ENCODE results near the gene WDR62. TPM values are rescaled to one million over a fixed set of nuclear protein-coding genes. Genes with fewer than 3 reads are reported as not detected.
A peak's percentile ranks its signal among the peaks of the same experiment; 100 is the strongest.

WDR62 gene
- total RNA-seq, 1 donor from 2014 or later: 2.4 TPM

DNA sequence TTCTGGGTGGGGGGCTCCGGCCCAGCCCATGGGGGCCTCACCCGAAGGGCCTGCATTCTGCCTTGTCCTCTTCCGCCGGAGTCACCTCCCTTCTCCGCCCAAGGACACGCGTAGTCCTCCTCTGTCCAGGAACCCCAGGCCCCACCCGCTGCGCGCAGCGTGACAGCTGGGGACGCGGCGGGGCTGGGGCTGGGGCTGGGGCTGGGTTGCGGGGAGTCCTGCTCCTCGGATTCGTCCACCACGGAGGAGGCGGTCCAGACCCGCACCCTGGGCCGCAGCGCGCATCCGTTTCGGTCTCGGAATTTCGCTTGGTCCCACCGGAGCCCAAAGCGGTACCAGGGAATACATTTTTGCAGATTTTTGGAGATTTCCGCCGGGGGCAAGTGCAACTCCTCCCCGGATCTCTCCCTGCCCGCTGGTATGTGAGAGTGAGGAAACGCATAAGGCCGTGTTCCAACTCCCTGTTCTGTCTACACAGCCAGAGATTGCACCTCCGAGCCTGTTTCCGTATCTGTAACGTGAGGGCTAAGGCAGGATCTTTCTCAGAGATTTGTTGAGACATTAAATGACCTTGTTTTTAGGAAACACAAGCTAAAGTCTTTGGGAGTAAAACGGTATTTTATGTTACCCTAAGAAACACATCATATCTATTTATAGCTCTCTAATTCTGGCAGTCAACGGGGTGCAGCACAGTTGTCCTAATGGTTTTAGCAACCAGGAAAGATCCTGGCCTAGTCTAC lies 97.8 kb downstream of the WDR62 start, which contains the start of gene COX7A1:
Gene COX7A1 (minus strand): TSS at position 96 of the 740 bp plus-strand sequence. CDS start 40 bp downstream, at position 56.
- peak within 1 kb of the TSS; percentile 52 for H3K4me2 ChIP-seq (ENCODE audit: low read length)
- no peaks in the 10 kb centered on the region for H3K4me1 ChIP-seq (ENCODE audit: insufficient read depth, low read length)
- Mint-ChIP-seq H3K4me3 (ENCODE audit: unreplicated experiment) (no peak within 1 kb of the TSS), H3K4me1 (ENCODE audit: low read depth, unreplicated experiment) (peaks cover 14% of the 10 kb centered on the region), H3K9me3 (ENCODE audit: unreplicated experiment) (no peaks in the 10 kb centered on the region), H3K27ac (ENCODE audit: unreplicated experiment) (no peak within 1 kb of the TSS), H3K27me3 (ENCODE audit: low read depth, unreplicated experiment) (no peaks in the 10 kb centered on the region), H3K36me3 (ENCODE audit: low read depth, unreplicated experiment) (peaks cover 20% of the 10 kb centered on the region)
- peaks cover 3% of the 10 kb centered on the region for H3K79me2 ChIP-seq (ENCODE audit: insufficient read depth, low read length)
- peaks cover 13% of the 10 kb centered on the region for H3K36me3 ChIP-seq (ENCODE audit: insufficient read depth, low read length)
- H3K27ac ChIP-seq (ENCODE audit: low read depth, low read length): no peak within 1 kb of the TSS
- DNase-seq (ENCODE audit: low read depth): no peak
- no peak within 1 kb of the TSS for H2AFZ ChIP-seq (ENCODE audit: low read depth, low read length)
- FAIRE-seq: no peak
- H3K27me3 ChIP-seq (ENCODE audit: insufficient read depth, low read length): no peaks in the 10 kb centered on the region
- peaks cover 38% of the 10 kb centered on the region for H4K20me1 ChIP-seq (ENCODE audit: insufficient read depth, low read length)
- peak within 1 kb of the TSS; percentile 10 for H3K4me3 ChIP-seq (ENCODE audit: insufficient read depth, low read depth, low read length)
- no peaks in the 10 kb centered on the region for H3K9me3 ChIP-seq (ENCODE audit: insufficient read depth, low read depth, low read length)
- TF ChIP-seq CTCF (IDR thresholded peaks at IDR 0.05; ENCODE audit: insufficient read depth, low read depth, low read length): no peak
- no peak for TF ChIP-seq EZH2 (IDR thresholded peaks at IDR 0.05; ENCODE audit: insufficient read depth, low read length)
- H3K9ac ChIP-seq (ENCODE audit: low read length): peak within 1 kb of the TSS; percentile 31

DNA sequence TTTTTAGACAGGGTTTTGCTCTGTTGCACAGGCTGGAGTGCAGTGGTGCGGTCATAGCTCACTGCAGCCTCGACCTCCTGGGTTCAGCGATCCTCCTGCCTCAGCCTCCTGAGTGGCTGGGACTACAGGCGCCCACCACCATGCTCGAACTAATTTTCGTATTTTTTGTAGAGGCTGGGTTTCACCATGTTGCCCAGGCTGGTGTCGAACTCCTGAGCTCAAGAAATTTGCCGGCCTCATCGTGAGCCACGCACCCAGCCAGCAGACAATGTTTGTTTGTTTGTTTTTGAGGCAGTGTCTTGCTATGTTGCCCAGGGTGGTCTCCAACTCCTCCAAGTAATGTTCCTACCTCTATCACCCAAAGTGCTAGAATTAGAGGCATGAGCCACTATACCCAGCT lies 98.4 kb downstream of the WDR62 start:
- DNase-seq (ENCODE audit: low read depth) (no peak), FAIRE-seq (no peak)
- Histone ChIP-seq H3K4me1 (ENCODE audit: insufficient read depth, low read length) (no peaks in the 10 kb centered on the region), H3K9me3 (ENCODE audit: insufficient read depth, low read depth, low read length) (no peaks in the 10 kb centered on the region), H2AFZ (ENCODE audit: low read depth, low read length) (no peak overlapping the region), H4K20me1 (ENCODE audit: insufficient read depth, low read length) (peaks cover 32% of the 10 kb centered on the region), H3K4me2 (ENCODE audit: low read length) (peak overlapping the region; percentile 52), H3K4me3 (ENCODE audit: insufficient read depth, low read depth, low read length) (no peak overlapping the region), H3K36me3 (ENCODE audit: insufficient read depth, low read length) (peaks cover 10% of the 10 kb centered on the region), H3K27me3 (ENCODE audit: insufficient read depth, low read length) (no peaks in the 10 kb centered on the region), H3K9ac (ENCODE audit: low read length) (no peak overlapping the region), H3K27ac (ENCODE audit: low read depth, low read length) (no peak overlapping the region), H3K79me2 (ENCODE audit: insufficient read depth, low read length) (peaks cover 3% of the 10 kb centered on the region)
- H3K4me1 Mint-ChIP-seq (ENCODE audit: low read depth, unreplicated experiment): peaks cover 14% of the 10 kb centered on the region
- peaks cover 20% of the 10 kb centered on the region for H3K36me3 Mint-ChIP-seq (ENCODE audit: low read depth, unreplicated experiment)
- H3K27ac Mint-ChIP-seq (ENCODE audit: unreplicated experiment): no peak overlapping the region
- no peaks in the 10 kb centered on the region for H3K27me3 Mint-ChIP-seq (ENCODE audit: low read depth, unreplicated experiment)
- TF ChIP-seq EZH2 (IDR thresholded peaks at IDR 0.05; ENCODE audit: insufficient read depth, low read length): no peak
- no peak for TF ChIP-seq CTCF (IDR thresholded peaks at IDR 0.05; ENCODE audit: insufficient read depth, low read depth, low read length)
- H3K9me3 Mint-ChIP-seq (ENCODE audit: unreplicated experiment): no peaks in the 10 kb centered on the region
- H3K4me3 Mint-ChIP-seq (ENCODE audit: unreplicated experiment): no peak overlapping the region

Other genes with a start within 250 kb of the WDR62 start
- gene PRODH2, start 242.1 kb upstream of the WDR62 start, total RNA-seq: not detected in 2 replicates
- gene NPHS1, start 202.4 kb upstream of the WDR62 start, total RNA-seq: not detected in 2 replicates
- 0.12 and 0.18 TPM in 2 replicates for gene KIRREL2, start 198.0 kb upstream of the WDR62 start, total RNA-seq
- gene APLP1, start 186.3 kb upstream of the WDR62 start, total RNA-seq: 66.0 and 69.4 TPM in 2 replicates
- 7.0 and 8.4 TPM in 2 replicates for gene NFKBID, start 154.4 kb upstream of the WDR62 start, total RNA-seq
- gene HCST, start 152.4 kb upstream of the WDR62 start, total RNA-seq: 1.8 and 2.1 TPM in 2 replicates
- not detected in 2 replicates for gene TYROBP, start 146.6 kb upstream of the WDR62 start, total RNA-seq
- 15.1 and 15.3 TPM in 2 replicates for gene LRFN3, start 118.5 kb upstream of the WDR62 start, total RNA-seq
- 8.8 and 10.9 TPM in 2 replicates for gene SDHAF1, start 59.7 kb upstream of the WDR62 start, total RNA-seq
- gene SYNE4, start 46.1 kb upstream of the WDR62 start, total RNA-seq: 0.53 and 1.1 TPM in 2 replicates
- 25.9 and 27.3 TPM in 2 replicates for gene ALKBH6, start 40.7 kb upstream of the WDR62 start, total RNA-seq
- gene CLIP3, start 22.0 kb upstream of the WDR62 start, total RNA-seq: 55.4 and 57.4 TPM in 2 replicates
- gene THAP8, start 612 bp upstream of the WDR62 start, total RNA-seq: 5.0 and 6.0 TPM in 2 replicates
- gene OVOL3, start 56.2 kb downstream of the WDR62 start, total RNA-seq: not detected in 2 replicates
- 57.4 and 65.1 TPM in 2 replicates for gene POLR2I, start 60.0 kb downstream of the WDR62 start, total RNA-seq
- 239 and 244 TPM in 2 replicates for gene TBCB, start 60.6 kb downstream of the WDR62 start, total RNA-seq
- gene CAPNS1, start 85.2 kb downstream of the WDR62 start, total RNA-seq: 665 and 677 TPM in 2 replicates
- gene COX7A1, start 97.5 kb downstream of the WDR62 start, total RNA-seq: 0.64 TPM in 1 of 2 replicates, not detected in the other
- gene ZNF565, start 159.8 kb downstream of the WDR62 start, total RNA-seq: 6.3 and 6.5 TPM in 2 replicates
- 80.7 and 82.7 TPM in 2 replicates for gene ZNF146, start 160.2 kb downstream of the WDR62 start, total RNA-seq